GM12801 (cell line): Measurements from ENCODE around the gene UBN1.

Experiments used
- TF ChIP-seq, protein P1 (sequence below): IDR thresholded peaks from one replicate; pipeline ENCODE4 v1.5.1; 2011; ENCODE audit warnings: control low read depth; ENCODE audit not compliant: insufficient read length; ENCODE audit errors: extremely low read depth

UBN1 gene

DNA sequence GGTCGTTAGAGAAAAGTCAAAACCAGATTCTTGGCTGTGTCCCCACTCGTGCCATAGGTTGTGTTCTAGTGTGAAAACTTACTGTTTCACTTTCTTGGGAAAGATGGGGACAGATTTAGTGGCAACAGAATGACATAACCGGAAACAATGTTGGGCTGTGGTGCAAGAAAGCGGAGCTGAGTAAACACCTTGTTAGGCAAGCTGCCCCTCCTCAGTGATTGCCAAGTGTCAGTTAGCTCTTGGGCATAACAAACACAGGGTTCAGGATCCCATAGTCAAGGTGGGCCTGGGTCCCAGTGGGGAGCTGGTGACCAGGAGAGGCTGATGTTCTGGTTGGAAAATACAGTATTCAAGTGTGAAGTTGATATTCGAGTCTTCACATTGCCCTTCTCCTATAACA is 15.4 kb downstream of the UBN1 start:
- TF ChIP-seq, protein P1, sequence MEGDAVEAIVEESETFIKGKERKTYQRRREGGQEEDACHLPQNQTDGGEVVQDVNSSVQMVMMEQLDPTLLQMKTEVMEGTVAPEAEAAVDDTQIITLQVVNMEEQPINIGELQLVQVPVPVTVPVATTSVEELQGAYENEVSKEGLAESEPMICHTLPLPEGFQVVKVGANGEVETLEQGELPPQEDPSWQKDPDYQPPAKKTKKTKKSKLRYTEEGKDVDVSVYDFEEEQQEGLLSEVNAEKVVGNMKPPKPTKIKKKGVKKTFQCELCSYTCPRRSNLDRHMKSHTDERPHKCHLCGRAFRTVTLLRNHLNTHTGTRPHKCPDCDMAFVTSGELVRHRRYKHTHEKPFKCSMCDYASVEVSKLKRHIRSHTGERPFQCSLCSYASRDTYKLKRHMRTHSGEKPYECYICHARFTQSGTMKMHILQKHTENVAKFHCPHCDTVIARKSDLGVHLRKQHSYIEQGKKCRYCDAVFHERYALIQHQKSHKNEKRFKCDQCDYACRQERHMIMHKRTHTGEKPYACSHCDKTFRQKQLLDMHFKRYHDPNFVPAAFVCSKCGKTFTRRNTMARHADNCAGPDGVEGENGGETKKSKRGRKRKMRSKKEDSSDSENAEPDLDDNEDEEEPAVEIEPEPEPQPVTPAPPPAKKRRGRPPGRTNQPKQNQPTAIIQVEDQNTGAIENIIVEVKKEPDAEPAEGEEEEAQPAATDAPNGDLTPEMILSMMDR, result no peak

DNA sequence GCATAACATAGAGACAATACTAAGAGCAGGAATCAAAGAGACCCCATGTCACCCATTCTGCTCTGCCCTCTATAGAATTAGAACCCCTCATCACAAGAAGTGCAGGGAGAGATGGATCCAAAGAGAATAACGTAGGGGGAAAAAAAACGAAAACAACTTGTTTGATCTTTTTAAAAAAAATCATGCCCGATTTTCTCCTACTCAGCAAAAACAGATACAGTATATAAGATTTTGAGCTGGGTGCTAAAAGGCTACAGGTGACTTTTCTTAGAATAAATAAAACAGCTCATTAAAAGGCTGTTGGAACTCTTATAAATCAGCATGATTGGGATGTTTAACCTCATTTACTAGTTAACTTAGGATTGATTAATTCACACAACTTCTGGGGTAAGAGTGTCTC is 17.4 kb downstream of the UBN1 start:
- TF ChIP-seq, protein P1, result no peak

DNA sequence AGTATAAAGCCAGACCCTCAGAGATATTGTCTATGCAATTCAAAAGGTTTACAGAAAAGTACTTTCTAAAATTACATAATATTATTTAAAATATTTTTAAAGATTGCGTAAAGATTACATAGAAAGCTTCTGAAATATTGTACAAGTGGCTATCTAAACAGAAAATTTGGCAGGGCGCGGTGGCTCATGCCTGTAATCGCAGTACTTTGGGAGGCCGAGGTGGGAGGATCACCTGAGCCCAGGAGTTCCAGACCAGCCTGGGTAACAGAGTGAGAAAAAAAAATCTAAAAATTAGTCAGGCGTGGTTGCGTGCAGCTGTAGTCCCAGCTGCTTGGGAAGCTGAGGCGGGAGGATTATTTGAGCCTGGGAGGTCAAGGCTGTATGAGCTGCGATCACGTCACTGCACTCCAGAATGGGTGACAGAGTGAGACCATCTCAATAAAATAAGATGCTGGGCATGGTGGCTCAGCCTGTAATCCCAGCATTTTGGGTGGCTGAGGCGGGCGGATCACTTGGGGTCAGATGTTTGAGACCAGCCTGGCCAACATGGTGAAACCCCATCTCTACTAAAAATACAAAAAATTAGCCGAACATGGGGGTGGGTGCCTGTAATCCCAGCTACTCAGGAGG is 18.1 kb downstream of the UBN1 start:
- TF ChIP-seq, protein P1, result no peak

GRCh38 chr16:4866586-4866985 is 19.3 kb downstream of the UBN1 start:
- TF ChIP-seq, protein P1, result no peak

DNA sequence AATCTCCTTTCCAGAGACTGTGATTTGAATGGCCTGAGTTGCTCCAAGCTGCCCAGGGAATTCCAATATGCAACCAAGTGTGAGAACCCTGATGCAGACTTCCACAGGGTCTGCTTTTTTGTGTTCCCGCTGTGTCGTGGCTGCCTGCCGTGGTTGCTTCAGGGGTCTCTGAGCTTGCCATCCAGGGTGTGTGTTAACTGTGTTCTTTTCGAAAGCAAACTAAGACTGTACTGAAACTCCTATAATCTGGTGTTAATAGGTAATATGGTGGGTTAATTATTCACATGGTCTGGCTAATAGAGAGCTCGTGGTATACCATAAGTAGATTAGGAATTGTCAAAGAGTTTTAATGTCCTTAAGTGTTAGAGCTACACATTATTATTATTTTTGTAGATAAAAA is 20.7 kb downstream of the UBN1 start:
- TF ChIP-seq, protein P1, result no peak

- TF ChIP-seq, protein P1, result no peak
Observed at GRCh38 chr16:4868535-4868934, 21.3 kb downstream of the UBN1 start.

- TF ChIP-seq, protein P1, result no peak
Observed at GRCh38 chr16:4869147-4869805, 22.0 kb downstream of the UBN1 start.
